CD8-positive, alpha-beta memory T cell (primary cell): ENCODE measurements around the gene TOMM22. TPM values are rescaled to one million over a fixed set of nuclear protein-coding genes. Genes with fewer than 3 reads are reported as not detected.
A peak's percentile ranks its signal among the peaks of the same experiment; 100 is the strongest.

ENCODE experiments used
- CTCF ChIA-PET: fragments of 350-600 bp; sonication (Branson Sonifier 250); formaldehyde crosslinking; loops from one replicate; lab custom pipeline; 2021; ENCODE audit warnings: antibody characterized with exemption; lab: Charles Lee
- POLR2A ChIA-PET: fragments of 350-600 bp; sonication (Branson Sonifier 250); formaldehyde crosslinking; loops from one replicate; lab custom pipeline; 2021; ENCODE audit warnings: antibody characterized with exemption; lab: Charles Lee
- DNase-seq, 5 donors: peaks; one replicate each; pipeline versions ENCODE4 v3.0.0 to v3.0.0-alpha.2; 2020 to 2022; ENCODE audit warnings: mixed read lengths in 1 of 5
- H3K27ac ChIP-seq: one replicate; pipeline ENCODE4 v1.7.0; 2013; ENCODE audit warnings: low read depth, mild to moderate bottlenecking, low read length, moderate library complexity
- H3K27me3 ChIP-seq: 2 replicates; pipeline ENCODE4 v1.7.0; 2013; ENCODE audit warnings: low read length, mild to moderate bottlenecking; ENCODE audit not compliant: insufficient read depth, poor library complexity, severe bottlenecking
- H3K36me3 ChIP-seq: 2 replicates; pipeline ENCODE4 v1.7.0; 2013; ENCODE audit warnings: mild to moderate bottlenecking, low read length, moderate library complexity; ENCODE audit not compliant: insufficient read depth
- H3K4me1 ChIP-seq: 2 replicates; pipeline ENCODE4 v1.7.0; 2013; ENCODE audit warnings: mild to moderate bottlenecking, low read length, moderate library complexity; ENCODE audit not compliant: insufficient read depth
- H3K4me3 ChIP-seq: 2 replicates; pipeline ENCODE4 v1.7.0; 2013; ENCODE audit warnings: mild to moderate bottlenecking, low read length
- H3K9me3 ChIP-seq: 2 replicates; pipeline ENCODE4 v1.7.0; 2013; ENCODE audit warnings: mild to moderate bottlenecking, low read length
- H3K27ac Mint-ChIP-seq, 8 donors: one replicate each; pipeline ENCODE4 v1.8.0; 2020 to 2021; ENCODE audit warnings: mixed read lengths in 8 of 8, mild to moderate bottlenecking in 6 of 8, inconsistent platforms in 3 of 8, moderate library complexity in 3 of 8
- H3K27me3 Mint-ChIP-seq, 2 donors: one replicate each; pipeline ENCODE4 v1.8.0; 2020 to 2021; ENCODE audit warnings: mixed read lengths in 2 of 2, mild to moderate bottlenecking in 1 of 2, moderate library complexity in 1 of 2
- H3K36me3 Mint-ChIP-seq, 3 donors: one replicate each; pipeline ENCODE4 v1.8.0; 2020 to 2021; ENCODE audit warnings: mixed read lengths in 3 of 3, inconsistent platforms in 1 of 3, mild to moderate bottlenecking in 1 of 3
- H3K4me1 Mint-ChIP-seq, 3 donors: one replicate each; pipeline ENCODE4 v1.8.0; 2020 to 2021; ENCODE audit warnings: mixed read lengths in 3 of 3, inconsistent platforms in 1 of 3, mild to moderate bottlenecking in 1 of 3
- H3K4me3 Mint-ChIP-seq, 7 donors: one replicate each; pipeline ENCODE4 v1.8.0; 2020 to 2021; ENCODE audit warnings: mixed read lengths in 7 of 7, mild to moderate bottlenecking in 6 of 7, moderate library complexity in 4 of 7, inconsistent platforms in 2 of 7
- H3K9me3 Mint-ChIP-seq, 5 donors: one replicate each; pipeline ENCODE4 v1.8.0; 2020 to 2022; ENCODE audit warnings: mixed read lengths in 5 of 5, mild to moderate bottlenecking in 3 of 5, moderate library complexity in 2 of 5, inconsistent platforms in 1 of 5
- polyA plus RNA-seq: library from polyadenylated mRNA; unstranded; fragments of 300-500 nt; fragmentation: Illumina TruSeq; gene quantifications from one replicate; pipeline ENCODE4 v1.2.3, GENCODE V29; 2021
- total RNA-seq, 2 experiments: library from RNA; stranded (reverse); gene quantifications; one replicate each; pipeline ENCODE4 v1.2.3, GENCODE V29; 2021

Gene TOMM22
- total and polyA plus RNA-seq, 3 experiments from 2014 or later: 61.4 to 210 (median 207) TPM

- ChIA-PET CTCF (interaction anchor here (1.0 to 7.6 kb wide), 10 partner anchors 9 to 137 kb away, joined by 4 to 83 read pairs (median 8); partner anchors contain the start of genes CBX6 and SUN2), POLR2A (interaction anchor here (0.6 to 13.9 kb wide), 9 partner anchors 8 to 181 kb away, joined by 3 to 275 read pairs (median 16); partner anchors contain the start of genes GTPBP1 and SUN2)
- H3K4me1 ChIP-seq: peaks cover 33% of the 10 kb centered on the region
- peak in 1 of 5 donors; percentile 40 for DNase-seq
- Mint-ChIP-seq H3K36me3 (peaks cover 5 to 95% (median 15%) of the 10 kb centered on the region in 3 donors), H3K27ac (peak overlapping the region; percentile 72 to 91 (median 88)), H3K4me3 (peak overlapping the region in 3 of 7 donors; percentile 17 to 45 (median 18)), H3K4me1 (peaks cover 39 to 83% (median 44%) of the 10 kb centered on the region in 3 donors), H3K9me3 (no peaks in the 10 kb centered on the region), H3K27me3 (peaks cover 0 to 8% of the 10 kb centered on the region in 2 donors)
- no peaks in the 10 kb centered on the region for H3K27me3 ChIP-seq
- H3K9me3 ChIP-seq: no peaks in the 10 kb centered on the region
- no peak overlapping the region for H3K27ac ChIP-seq
- H3K4me3 ChIP-seq: no peak overlapping the region
- peaks cover 57% of the 10 kb centered on the region for H3K36me3 ChIP-seq
These were observed 52.8 kb downstream of the TOMM22 start for GRCh38 chr22:38734421-38735100.

Other genes starting within 250 kb of the TOMM22 start
- gene KCNJ4, start 226.8 kb upstream of the TOMM22 start, total RNA-seq: not detected
- gene KCNJ4, start 226.8 kb upstream of the TOMM22 start, polyA plus RNA-seq: not detected
- gene KDELR3, start 213.9 kb upstream of the TOMM22 start, total RNA-seq: under 1 TPM; 0.13 to 0.33 TPM
- gene KDELR3, start 213.9 kb upstream of the TOMM22 start, polyA plus RNA-seq: 0.45 TPM
- 100 to 1,000 TPM; 358 to 369 TPM for gene DDX17, start 175.6 kb upstream of the TOMM22 start, total RNA-seq
- 41.4 TPM for gene DDX17, start 175.6 kb upstream of the TOMM22 start, polyA plus RNA-seq
- 10 to 100 TPM; 10.9 to 17.2 TPM for gene DMC1, start 111.8 kb upstream of the TOMM22 start, total RNA-seq
- gene DMC1, start 111.8 kb upstream of the TOMM22 start, polyA plus RNA-seq: not detected
- under 1 TPM; 0.75 to 0.92 TPM for gene FAM227A, start 25.6 kb upstream of the TOMM22 start, total RNA-seq
- 0.08 TPM for gene FAM227A, start 25.6 kb upstream of the TOMM22 start, polyA plus RNA-seq
- gene CBY1, start 25.3 kb upstream of the TOMM22 start, total RNA-seq: 10 to 100 TPM; 14.0 to 15.1 TPM
- gene CBY1, start 25.3 kb upstream of the TOMM22 start, polyA plus RNA-seq: 7.6 TPM
- 10 to 100 TPM; 86.0 to 96.4 TPM for gene JOSD1, start 19.0 kb downstream of the TOMM22 start, total RNA-seq
- gene JOSD1, start 19.0 kb downstream of the TOMM22 start, polyA plus RNA-seq: 9.3 TPM
- gene GTPBP1, start 24.0 kb downstream of the TOMM22 start, total RNA-seq: 10 to 100 TPM; 62.7 to 63.7 TPM
- gene GTPBP1, start 24.0 kb downstream of the TOMM22 start, polyA plus RNA-seq: 28.2 TPM
- 100 to 1,000 TPM; 168 to 185 TPM for gene SUN2, start 74.0 kb downstream of the TOMM22 start, total RNA-seq
- 753 TPM for gene SUN2, start 74.0 kb downstream of the TOMM22 start, polyA plus RNA-seq
- gene DNAL4, start 112.2 kb downstream of the TOMM22 start, total RNA-seq: 1 to 10 TPM; 9.1 to 9.6 TPM
- 12.3 TPM for gene DNAL4, start 112.2 kb downstream of the TOMM22 start, polyA plus RNA-seq
- 1 to 10 TPM; 5.9 to 6.3 TPM for gene NPTXR, start 162.1 kb downstream of the TOMM22 start, total RNA-seq
- gene NPTXR, start 162.1 kb downstream of the TOMM22 start, polyA plus RNA-seq: 1.0 TPM
- 100 to 1,000 TPM; 159 to 171 TPM for gene CBX6, start 190.3 kb downstream of the TOMM22 start, total RNA-seq
- gene CBX6, start 190.3 kb downstream of the TOMM22 start, polyA plus RNA-seq: 10.8 TPM